Large intestine (tissue), 3 donors: ENCODE measurements around the gene NMNAT2. TPM values are rescaled to one million over a fixed set of nuclear protein-coding genes. Genes with fewer than 3 reads are reported as not detected.

Source experiments
- DNase-seq, 2 donors: peaks; one replicate each; pipeline versions ENCODE4 v3.0.0 to v3.0.0-alpha.2; 2013
- H3K27ac ChIP-seq: one replicate; pipeline ENCODE4 v1.5.1; 2013; ENCODE audit warnings: low read length
- H3K27me3 ChIP-seq: 2 replicates; pipeline ENCODE4 v1.6.1; 2013; ENCODE audit warnings: low read length; ENCODE audit not compliant: control insufficient read depth, insufficient read depth
- H3K36me3 ChIP-seq: 2 replicates; pipeline ENCODE4 v1.6.1; 2013; ENCODE audit warnings: low read length; ENCODE audit not compliant: control insufficient read depth, insufficient read depth
- H3K4me1 ChIP-seq: one replicate; pipeline ENCODE4 v1.6.1; 2013; ENCODE audit warnings: low read length; ENCODE audit not compliant: control insufficient read depth, insufficient read depth
- H3K4me3 ChIP-seq: one replicate; pipeline ENCODE4 v1.5.1; 2013; ENCODE audit warnings: low read length
- H3K9me3 ChIP-seq: one replicate; pipeline ENCODE4 v1.6.1; 2013; ENCODE audit warnings: mild to moderate bottlenecking, low read depth, low read length, moderate library complexity; ENCODE audit not compliant: control insufficient read depth
- WGBS: methylation state at CpG from one replicate; pipeline ENCODE4 v1.1.5; 2013; ENCODE audit warnings: low lambda C conversion rate; ENCODE audit not compliant: insufficient coverage; 5-methylcytosine and 5-hydroxymethylcytosine counted together
- polyA plus RNA-seq: library from polyadenylated mRNA; unstranded; fragments of 120-200 nt; gene quantifications from one replicate; pipeline ENCODE4 v1.2.1, GENCODE V29; 2013

Gene NMNAT2
- polyA plus RNA-seq, 1 donor, result 3.3 TPM

DNA sequence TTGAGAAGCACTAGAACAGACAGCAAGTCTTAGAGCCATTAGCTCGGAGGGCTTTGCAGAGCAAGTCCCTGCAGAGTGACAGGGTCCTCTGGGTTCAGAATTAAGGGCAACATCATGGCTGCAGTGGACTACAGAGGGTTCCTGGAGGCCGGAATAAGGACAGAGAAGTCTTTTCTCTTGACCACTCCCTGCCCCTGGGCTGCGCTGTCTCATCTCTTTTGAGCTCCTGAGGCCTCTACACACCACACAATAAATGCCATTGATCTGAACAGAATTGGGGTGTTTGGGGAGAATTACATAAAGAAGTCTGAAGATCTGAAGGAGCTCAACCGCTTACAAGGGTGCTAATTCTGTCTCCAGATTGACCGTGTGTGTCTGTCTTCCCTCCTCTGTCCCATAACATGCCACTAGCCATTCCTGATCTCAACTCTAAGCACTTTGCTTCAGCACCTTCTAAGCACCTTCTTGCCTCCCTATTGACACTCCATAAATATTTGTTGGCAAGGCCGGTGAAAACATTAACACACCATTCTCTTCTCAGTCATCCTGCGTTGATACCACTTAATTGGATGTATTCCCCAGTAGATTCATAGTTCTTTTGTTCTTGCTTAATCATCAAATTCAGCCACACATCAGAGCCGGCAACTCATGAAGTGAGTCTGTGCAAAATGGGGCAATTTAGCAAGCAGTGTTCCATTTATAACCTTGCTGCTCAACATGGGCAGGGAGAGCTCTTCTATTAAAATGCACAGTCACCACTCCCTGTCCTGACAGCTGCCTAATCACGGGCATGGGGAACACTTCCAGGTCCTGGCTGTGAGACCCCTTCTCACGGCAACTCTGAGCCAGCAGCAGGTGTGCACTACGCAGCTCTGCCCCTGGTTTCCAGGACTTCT lies 49.7 kb downstream of the NMNAT2 start:
- WGBS, result 92% methylated on average over 2 of the region's 11 CpGs

DNA sequence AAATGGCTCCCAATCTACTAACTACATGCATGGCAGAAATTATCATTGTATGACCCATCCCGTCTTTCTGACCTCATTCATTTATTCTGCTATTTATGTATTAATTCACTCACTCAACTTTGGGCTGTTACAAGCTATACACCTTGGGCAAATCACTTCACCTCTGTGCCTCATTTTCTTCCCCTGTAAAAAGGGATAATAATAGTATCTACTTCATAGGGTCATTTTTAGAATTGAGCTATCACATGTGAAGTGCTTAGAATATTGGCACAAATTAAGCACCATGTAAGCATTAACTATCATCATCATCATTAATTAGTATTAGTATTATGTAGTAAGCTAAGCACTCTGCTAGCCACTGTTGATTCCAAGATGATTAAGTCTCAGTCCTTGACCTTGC lies 52.1 kb downstream of the NMNAT2 start:
- Histone ChIP-seq H3K9me3 (no peaks in the 10 kb centered on the region), H3K4me3 (no peak overlapping the region), H3K27ac (no peak overlapping the region), H3K4me1 (no peaks in the 10 kb centered on the region), H3K36me3 (no peaks in the 10 kb centered on the region), H3K27me3 (peaks cover 15% of the 10 kb centered on the region)
- WGBS, result 100% methylated on average over 1 of the region's 1 CpG
- DNase-seq, result no peak

More for the DNA sequence above, 49.7 kb downstream of the NMNAT2 start:
- Histone ChIP-seq H3K36me3 (no peaks in the 10 kb centered on the region), H3K4me3 (no peak overlapping the region), H3K27ac (no peak overlapping the region), H3K4me1 (no peaks in the 10 kb centered on the region), H3K27me3 (peaks cover 17% of the 10 kb centered on the region), H3K9me3 (no peaks in the 10 kb centered on the region)
- no peak for DNase-seq

DNA sequence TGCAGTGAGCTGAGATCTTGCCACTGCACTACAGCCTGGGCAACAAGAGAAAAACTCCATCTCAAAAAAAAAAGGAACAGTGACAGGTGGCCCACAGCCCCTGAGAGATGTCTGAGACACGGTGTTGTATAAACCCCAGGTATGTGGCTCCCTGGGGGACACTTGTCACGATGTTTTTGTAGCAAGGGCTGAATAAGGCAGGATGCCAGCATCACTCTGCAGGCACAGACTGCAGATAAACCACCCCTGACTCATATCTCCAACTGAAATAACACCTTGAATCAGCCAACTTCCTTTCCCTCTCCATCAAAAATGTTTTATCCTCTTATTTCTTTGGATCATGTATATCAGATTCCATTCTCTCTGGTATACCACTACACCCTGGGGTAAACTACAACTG lies 52.5 kb downstream of the NMNAT2 start:
- no peak for DNase-seq
- no CpG with 5 or more reads among the region's 2 CpGs for WGBS
- Histone ChIP-seq H3K27ac (no peak overlapping the region), H3K4me3 (no peak overlapping the region), H3K4me1 (no peaks in the 10 kb centered on the region), H3K9me3 (no peaks in the 10 kb centered on the region), H3K27me3 (peaks cover 12% of the 10 kb centered on the region), H3K36me3 (no peaks in the 10 kb centered on the region)

DNA sequence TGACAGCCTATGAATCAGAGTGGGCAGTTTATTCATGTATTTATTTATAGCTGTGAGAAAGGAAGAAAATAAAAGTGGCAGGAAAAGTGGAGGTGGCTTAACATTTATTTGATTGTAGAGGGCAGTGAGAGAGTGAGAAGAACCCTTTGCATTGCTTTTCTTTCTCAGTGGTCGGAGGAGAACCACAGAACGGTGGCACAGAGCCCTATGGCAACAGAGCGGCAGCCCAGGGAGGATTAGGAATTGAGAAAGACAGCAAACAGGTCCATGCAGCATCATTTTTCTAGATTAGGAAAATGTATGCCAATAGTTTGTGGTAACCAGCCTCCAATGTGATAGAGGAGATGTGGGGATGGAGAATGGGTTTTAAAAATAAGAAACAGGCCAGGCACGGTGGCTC lies 53.1 kb downstream of the NMNAT2 start:
- 100% methylated on average over 2 of the region's 4 CpGs for WGBS

DNA sequence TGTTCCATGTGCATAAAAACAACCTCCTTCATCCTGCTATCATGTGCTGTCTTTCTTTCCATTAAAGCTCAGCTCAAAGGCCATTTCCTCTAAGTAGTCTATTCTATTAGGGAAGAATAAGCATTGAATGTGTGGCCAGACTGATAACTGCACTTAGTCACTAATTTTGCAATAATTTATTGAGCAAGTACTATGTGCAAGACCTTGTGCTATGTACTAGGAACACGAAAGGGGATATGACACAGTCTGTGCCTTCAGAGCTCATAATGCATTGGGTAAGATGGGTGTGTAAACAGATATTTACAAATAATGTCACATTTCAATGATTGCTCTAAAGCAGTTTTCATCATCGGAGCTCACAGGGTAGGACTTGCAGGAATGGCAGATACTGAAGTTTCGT lies 54.2 kb downstream of the NMNAT2 start:
- DNase-seq, result no peak
- Histone ChIP-seq H3K4me1 (no peaks in the 10 kb centered on the region), H3K4me3 (no peak overlapping the region), H3K27ac (no peak overlapping the region), H3K27me3 (peaks cover 18% of the 10 kb centered on the region), H3K9me3 (no peaks in the 10 kb centered on the region), H3K36me3 (no peaks in the 10 kb centered on the region)
- WGBS, result 100% methylated on average over 1 of the region's 3 CpGs

More for the DNA sequence above, 53.1 kb downstream of the NMNAT2 start:
- no peaks in the 10 kb centered on the region for H3K4me1 ChIP-seq
- H3K9me3 ChIP-seq, result no peaks in the 10 kb centered on the region
- H3K27ac ChIP-seq, result no peak overlapping the region
- no peak for DNase-seq
- H3K4me3 ChIP-seq, result no peak overlapping the region
- peaks cover 11% of the 10 kb centered on the region for H3K27me3 ChIP-seq
- H3K36me3 ChIP-seq, result no peaks in the 10 kb centered on the region

DNA sequence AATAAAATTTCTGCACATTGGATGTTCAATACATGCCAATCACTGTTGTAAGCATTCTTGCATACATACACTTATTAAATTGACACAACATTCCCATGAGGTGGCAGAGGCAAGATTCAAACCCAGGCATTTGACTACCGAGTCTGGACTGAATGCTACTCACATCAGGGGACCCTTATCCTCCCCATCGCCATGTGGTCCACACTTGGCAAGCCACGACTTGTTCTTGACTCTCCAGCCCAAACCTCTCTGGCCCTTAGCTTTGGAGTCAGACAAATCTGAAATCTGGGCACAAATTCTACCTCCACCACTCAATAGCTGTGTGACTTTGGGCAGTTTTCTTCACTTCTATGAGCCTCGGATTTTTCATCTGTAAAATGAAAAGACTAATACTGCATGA lies 57.1 kb downstream of the NMNAT2 start:
- no peak for DNase-seq
- Histone ChIP-seq H3K27ac (no peak overlapping the region), H3K4me1 (no peaks in the 10 kb centered on the region), H3K9me3 (no peaks in the 10 kb centered on the region), H3K4me3 (no peak overlapping the region), H3K36me3 (no peaks in the 10 kb centered on the region), H3K27me3 (peaks cover 11% of the 10 kb centered on the region)
- 86% methylated on average over 1 of the region's 4 CpGs for WGBS

DNA sequence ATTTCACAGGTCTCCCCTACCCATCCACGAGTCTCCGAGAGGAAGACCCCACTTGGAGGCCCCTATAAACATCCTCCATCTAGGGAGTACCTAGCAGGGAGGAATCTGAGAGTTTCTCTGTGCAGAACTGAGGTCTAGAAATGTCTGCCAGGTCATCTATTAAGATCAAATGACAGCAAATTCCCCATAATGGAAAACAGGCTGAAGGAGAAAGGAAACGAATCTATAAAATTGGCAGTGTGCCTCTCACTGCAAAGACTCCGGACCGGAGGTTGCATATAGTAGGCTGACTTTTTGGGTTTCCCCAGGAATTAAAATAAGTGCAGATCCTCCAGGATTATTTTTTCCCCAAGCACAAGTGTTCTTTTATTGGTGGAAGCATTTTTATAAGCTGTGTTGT lies 57.7 kb downstream of the NMNAT2 start:
- Histone ChIP-seq H3K9me3 (no peaks in the 10 kb centered on the region), H3K36me3 (no peaks in the 10 kb centered on the region), H3K27me3 (peaks cover 11% of the 10 kb centered on the region), H3K4me3 (no peak overlapping the region), H3K27ac (no peak overlapping the region), H3K4me1 (no peaks in the 10 kb centered on the region)
- no peak for DNase-seq
- WGBS, result no CpG with 5 or more reads among the region's 5 CpGs

DNA sequence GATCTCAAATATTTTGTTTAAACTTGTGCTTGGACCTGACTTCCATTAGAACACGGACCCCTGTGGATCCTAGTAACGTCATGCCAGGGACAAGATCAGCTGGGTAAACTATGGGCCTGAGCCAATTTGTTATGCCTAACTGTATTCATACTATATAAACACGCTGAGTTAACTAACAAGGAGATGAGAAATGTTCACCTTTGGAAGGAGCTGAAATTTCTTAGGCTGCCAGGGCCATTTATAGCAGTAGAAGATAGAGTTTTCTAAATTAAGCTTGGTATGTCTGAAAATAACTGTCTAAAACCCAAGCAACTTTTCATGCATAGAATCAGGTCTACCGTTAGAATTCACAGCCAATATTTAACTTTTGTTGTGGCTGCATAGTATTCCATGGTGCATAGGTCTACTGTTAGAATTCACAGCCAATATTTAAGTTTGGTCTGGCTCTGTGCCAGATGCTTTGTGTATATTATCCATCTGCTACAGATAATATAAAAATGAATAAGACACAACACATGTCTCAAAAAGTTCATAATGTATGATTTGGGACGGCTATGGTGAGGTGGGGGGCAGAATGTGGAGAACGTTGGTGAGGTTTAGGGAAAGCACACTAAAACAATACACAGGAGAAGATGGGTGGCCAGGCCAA lies 61.5 kb downstream of the NMNAT2 start:
- Histone ChIP-seq H3K4me1 (no peaks in the 10 kb centered on the region), H3K27ac (no peak overlapping the region), H3K27me3 (peaks cover 8% of the 10 kb centered on the region), H3K36me3 (no peaks in the 10 kb centered on the region), H3K4me3 (no peak overlapping the region), H3K9me3 (no peaks in the 10 kb centered on the region)
- 42% methylated on average over 2 of the region's 6 CpGs for WGBS
- DNase-seq, result no peak

DNA sequence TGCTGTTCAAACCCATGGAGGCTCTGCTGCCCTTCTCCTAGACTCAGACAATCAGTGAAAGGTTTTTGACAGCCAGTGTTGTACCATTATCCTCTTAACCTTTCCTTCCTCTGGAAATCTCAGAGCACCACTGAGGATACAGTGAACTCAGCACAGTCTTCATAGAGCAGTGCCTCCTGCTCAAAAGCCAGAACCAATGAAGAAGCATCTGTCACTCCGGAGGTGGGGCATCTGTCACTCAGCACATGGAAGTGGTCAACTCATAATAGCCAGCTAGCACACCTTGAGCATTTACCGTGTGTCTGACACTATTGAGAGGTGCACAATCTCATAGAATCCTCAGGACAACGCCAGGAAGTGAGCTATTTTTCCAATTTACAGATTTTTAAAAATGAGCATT lies 62.4 kb downstream of the NMNAT2 start:
- DNase-seq, result no peak
- Histone ChIP-seq H3K36me3 (no peaks in the 10 kb centered on the region), H3K9me3 (no peaks in the 10 kb centered on the region), H3K4me1 (no peaks in the 10 kb centered on the region), H3K27ac (no peak overlapping the region), H3K27me3 (peaks cover 8% of the 10 kb centered on the region), H3K4me3 (no peak overlapping the region)
- no CpG with 5 or more reads among the region's 3 CpGs for WGBS

DNA sequence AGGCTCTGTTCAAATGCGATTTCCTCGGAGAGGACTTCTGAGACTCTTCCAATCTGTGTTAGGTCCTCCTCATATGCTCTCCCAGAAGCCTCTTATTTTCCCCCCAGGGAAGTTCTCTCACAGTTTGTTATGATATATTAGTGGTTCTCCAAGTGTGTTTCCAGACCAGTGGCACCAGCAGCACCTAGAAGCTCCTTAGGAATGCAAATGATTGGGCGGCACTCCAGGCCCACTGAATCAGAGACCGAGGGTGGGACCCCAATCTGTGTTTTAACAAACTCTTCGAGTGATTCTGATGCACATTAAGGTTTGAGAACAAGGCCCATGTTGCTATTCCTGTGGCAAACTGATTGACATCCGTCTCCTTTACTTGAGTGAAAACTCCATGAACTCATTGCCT lies 63.0 kb downstream of the NMNAT2 start:
- Histone ChIP-seq H3K27me3 (peaks cover 8% of the 10 kb centered on the region), H3K4me1 (no peaks in the 10 kb centered on the region), H3K27ac (no peak overlapping the region), H3K36me3 (no peaks in the 10 kb centered on the region), H3K4me3 (no peak overlapping the region), H3K9me3 (no peaks in the 10 kb centered on the region)
- WGBS, result 80% methylated on average over 2 of the region's 6 CpGs
- DNase-seq, result no peak
